ENCODE data around the gene SLC44A4.

DNA sequence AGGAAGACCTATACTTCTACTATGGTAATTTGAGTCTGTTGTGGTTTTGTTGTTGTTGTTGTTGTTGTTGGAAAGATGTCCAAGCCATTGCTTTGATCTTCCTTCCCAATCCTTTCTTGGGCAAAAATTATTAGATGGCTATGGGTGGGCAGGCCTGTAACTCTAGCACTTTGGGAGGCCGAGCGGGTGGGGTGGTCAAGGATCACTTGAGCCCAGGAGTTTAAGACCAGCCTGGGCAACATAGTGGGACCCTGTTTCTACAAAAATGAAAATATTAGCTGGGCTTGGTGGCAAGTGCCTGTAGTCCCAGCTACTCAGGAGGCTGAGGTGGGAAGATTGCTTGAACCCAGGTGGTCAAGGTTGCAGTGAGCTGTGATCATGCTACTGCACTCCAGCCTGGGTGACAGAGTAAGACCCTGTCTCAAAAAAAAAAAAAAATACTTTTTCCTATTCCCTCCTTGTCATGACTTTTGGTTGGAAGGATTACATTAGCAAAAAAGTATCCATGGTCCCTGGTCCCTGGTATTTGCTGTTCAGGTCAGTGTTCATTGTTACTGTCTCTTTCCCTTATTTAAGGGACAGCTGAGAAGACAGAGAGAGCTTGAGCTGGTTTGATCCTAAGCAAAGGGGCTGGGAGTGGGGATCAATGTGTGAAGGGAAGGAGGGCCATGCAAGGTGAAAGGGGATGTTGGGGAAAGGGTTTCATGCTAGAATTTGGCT, 27.9 kb downstream of the SLC44A4 start:
- TF ChIP-seq, protein P1, sequence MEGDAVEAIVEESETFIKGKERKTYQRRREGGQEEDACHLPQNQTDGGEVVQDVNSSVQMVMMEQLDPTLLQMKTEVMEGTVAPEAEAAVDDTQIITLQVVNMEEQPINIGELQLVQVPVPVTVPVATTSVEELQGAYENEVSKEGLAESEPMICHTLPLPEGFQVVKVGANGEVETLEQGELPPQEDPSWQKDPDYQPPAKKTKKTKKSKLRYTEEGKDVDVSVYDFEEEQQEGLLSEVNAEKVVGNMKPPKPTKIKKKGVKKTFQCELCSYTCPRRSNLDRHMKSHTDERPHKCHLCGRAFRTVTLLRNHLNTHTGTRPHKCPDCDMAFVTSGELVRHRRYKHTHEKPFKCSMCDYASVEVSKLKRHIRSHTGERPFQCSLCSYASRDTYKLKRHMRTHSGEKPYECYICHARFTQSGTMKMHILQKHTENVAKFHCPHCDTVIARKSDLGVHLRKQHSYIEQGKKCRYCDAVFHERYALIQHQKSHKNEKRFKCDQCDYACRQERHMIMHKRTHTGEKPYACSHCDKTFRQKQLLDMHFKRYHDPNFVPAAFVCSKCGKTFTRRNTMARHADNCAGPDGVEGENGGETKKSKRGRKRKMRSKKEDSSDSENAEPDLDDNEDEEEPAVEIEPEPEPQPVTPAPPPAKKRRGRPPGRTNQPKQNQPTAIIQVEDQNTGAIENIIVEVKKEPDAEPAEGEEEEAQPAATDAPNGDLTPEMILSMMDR (IDR thresholded peaks at IDR 0.05): no peak
- TF ChIP-seq RFX5 (IDR thresholded peaks at IDR 0.05; ENCODE audit: low read length) (no peak), JUND (IDR thresholded peaks at IDR 0.05) (no peak)
